IPS DF 4.7 (cell line): Measurements from ENCODE around the gene MACROD2.

Experiments used
- DNase-seq: peaks from one replicate; pipeline ENCODE4 v3.0.0-alpha.2; 2013; ENCODE audit warnings: low spot score; ENCODE audit errors: extremely low read depth

The MACROD2 gene

GRCh38 chr20:14062171-14062570 lies 66.9 kb downstream of the MACROD2 start:
- DNase-seq = no peak

- DNase-seq = no peak
These were observed 67.5 kb downstream of the MACROD2 start for GRCh38 chr20:14062786-14063185.

GRCh38 chr20:14064333-14064732 lies 69.0 kb downstream of the MACROD2 start:
- no peak for DNase-seq

- DNase-seq = no peak
These were observed 69.6 kb downstream of the MACROD2 start for GRCh38 chr20:14064921-14065320.

- DNase-seq = no peak
These were observed 70.5 kb downstream of the MACROD2 start for GRCh38 chr20:14065774-14066173.

GRCh38 chr20:14067603-14068002 lies 72.3 kb downstream of the MACROD2 start:
- no peak for DNase-seq

- DNase-seq = no peak
These were observed 74.5 kb downstream of the MACROD2 start for GRCh38 chr20:14069796-14070195.

- DNase-seq = no peak
These were observed 98.3 kb downstream of the MACROD2 start for GRCh38 chr20:14093652-14094051.

GRCh38 chr20:14098261-14098660 lies 102.9 kb downstream of the MACROD2 start:
- no peak for DNase-seq

- no peak for DNase-seq
These were observed 118.1 kb downstream of the MACROD2 start for GRCh38 chr20:14113416-14113815.

- DNase-seq = no peak
These were observed 118.9 kb downstream of the MACROD2 start for GRCh38 chr20:14114065-14114704.

GRCh38 chr20:14116037-14116436 lies 120.7 kb downstream of the MACROD2 start:
- no peak for DNase-seq

GRCh38 chr20:14117768-14118167 lies 122.5 kb downstream of the MACROD2 start:
- no peak for DNase-seq

- DNase-seq = no peak
These were observed 131.5 kb downstream of the MACROD2 start for GRCh38 chr20:14126856-14127255.

- no peak for DNase-seq
These were observed 132.4 kb downstream of the MACROD2 start for GRCh38 chr20:14127514-14128223.

- no peak for DNase-seq
These were observed 138.7 kb downstream of the MACROD2 start for GRCh38 chr20:14134004-14134403.

GRCh38 chr20:14142171-14142570 lies 146.9 kb downstream of the MACROD2 start:
- DNase-seq = peak; percentile 71

GRCh38 chr20:14142964-14143627 lies 147.8 kb downstream of the MACROD2 start:
- no peak for DNase-seq

- DNase-seq = no peak
These were observed 152.7 kb downstream of the MACROD2 start for GRCh38 chr20:14148042-14148441.

GRCh38 chr20:14155361-14155760 lies 160.0 kb downstream of the MACROD2 start:
- no peak for DNase-seq

- no peak for DNase-seq
These were observed 183.2 kb downstream of the MACROD2 start for GRCh38 chr20:14178528-14178927.

- no peak for DNase-seq
These were observed 183.6 kb downstream of the MACROD2 start for GRCh38 chr20:14178952-14179351.
